K562 treated with DMSO at 1 percent for 12 hours (cell line): Measurements from ENCODE around the gene RIGI. TPM values are rescaled to one million over a fixed set of nuclear protein-coding genes. Genes with fewer than 3 reads are reported as not detected.

Experiments
- total RNA-seq: library from RNA; unstranded; fragments of 300-600 nt; gene quantifications from 2 replicates; pipeline ENCODE4 v1.2.3, GENCODE V29; 2022; ENCODE audit not compliant: insufficient read depth

RIGI gene
- total RNA-seq = 0.31 and 1.3 TPM in 2 replicates

DNA sequence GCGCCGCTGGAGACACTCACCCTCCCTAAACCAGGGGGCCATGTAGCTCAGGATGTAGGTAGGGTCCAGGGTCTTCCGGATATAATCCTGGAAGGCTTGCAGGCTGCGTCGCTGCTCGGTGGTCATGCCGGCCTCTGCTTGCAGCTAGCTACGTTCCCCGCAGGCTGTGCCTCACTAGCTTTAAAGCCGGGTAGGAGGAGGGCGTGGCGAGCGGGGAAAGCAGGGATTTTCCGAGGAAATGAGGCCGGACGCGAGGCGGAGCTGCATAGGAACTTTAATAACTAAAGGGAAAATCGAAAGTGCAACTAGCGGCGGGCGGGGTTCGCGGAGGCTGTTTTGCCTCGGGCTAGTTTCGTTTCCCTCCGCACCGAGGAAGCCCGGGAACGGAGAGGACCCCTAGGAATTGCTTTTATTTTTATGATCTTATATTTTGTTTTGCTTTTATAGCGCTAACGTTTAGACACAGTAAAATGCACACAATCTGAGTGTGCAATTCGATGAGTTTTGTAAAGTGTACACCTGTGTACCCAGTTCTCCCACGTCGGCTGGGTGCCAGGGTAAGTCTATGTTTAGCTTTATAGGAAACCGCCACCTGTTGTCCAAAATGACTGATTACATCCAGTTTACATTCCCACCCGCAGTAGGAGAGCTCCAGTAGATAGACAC, at the start of gene RIGI:
TSS of gene RIGI (minus strand) at position 156 of the 666 bp plus-strand sequence. CDS start at position 126, 30 bp downstream.

DNA sequence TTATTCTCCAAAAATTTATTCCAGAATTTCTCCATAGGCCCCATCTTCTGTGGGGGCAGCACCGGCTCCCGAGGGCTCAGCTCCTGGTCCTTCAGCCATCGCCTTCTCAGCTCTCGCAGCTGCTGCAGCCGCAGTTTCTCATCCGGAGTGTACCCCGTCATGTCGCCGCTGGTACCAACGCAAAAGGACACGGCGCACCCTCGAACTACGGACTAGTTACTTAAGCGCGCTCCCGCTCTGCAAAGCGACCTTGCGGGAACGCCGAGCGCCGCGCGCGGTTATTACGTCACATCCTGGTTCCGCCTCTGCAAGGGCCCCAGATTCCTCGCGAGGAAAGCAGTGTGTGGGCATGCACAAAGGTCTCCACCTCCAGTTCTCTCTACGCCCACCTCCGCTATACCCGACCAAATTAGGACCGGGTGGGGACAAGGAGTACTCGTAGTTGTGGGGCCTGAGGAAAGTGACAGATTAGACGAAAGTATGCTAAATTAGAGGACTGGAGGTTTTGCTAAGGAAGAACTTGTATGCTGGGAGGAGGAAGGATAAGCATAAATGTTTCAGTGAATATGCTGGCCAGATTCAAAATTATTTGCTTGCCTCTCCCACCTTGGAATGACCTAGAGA, 47.0 kb upstream of the RIGI start, which contains the start of gene NDUFB6:
TSS of gene NDUFB6 (minus strand) at position 260 of the 624 bp plus-strand sequence. CDS start at position 161, 99 bp downstream.

DNA sequence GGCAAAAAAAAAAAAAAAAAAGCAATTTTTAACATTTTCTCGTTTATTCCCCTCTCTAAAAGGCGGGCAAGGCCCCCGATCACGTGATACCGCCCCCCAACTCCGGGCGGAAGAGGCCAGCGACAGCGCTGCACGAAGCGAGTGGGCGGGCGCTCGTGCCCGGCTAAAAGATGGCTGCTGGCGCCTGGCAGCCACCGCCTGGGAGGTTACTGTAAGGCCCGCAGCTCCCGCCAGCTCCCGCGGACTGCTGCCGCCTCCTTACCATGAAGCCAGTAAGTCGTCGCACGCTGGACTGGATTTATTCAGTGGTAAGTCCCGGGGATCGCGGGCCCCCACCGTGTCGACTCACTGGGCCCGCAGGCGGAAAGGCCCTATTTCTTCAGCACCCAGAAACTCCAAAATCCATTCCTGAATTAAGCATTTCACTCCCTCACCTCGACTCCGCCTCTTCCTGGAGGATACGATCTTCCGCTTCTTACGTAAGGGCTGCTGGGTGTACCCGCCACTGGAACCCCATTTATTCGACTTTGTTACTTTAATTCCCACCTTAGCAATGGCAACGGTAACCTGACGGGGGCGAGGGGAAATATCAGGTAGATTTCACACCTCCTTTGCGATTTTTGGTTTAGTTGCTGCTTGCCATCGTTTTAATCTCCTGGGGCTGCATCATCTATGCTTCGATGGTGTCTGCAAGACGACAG, 26.3 kb upstream of the RIGI start, which contains the start of the genes SMIM27 and TOPORS:
TSS of gene SMIM27 (plus strand) at position 156 of the 701 bp plus-strand sequence. CDS start at position 264, 108 bp downstream.
TSS of gene TOPORS (minus strand) at position 415 of the 701 bp plus-strand sequence. CDS start at position 265, 150 bp downstream.

Other genes starting within 250 kb of the RIGI start
- 8.8 and 18.5 TPM in 2 replicates for gene ACO1, start 141.6 kb downstream of the RIGI start, total RNA-seq
- gene SMIM27, start 26.1 kb upstream of the RIGI start, total RNA-seq = 0.82 and 14.9 TPM in 2 replicates
- 2.6 and 9.1 TPM in 2 replicates for gene TOPORS, start 26.4 kb upstream of the RIGI start, total RNA-seq
- gene NDUFB6, start 47.0 kb upstream of the RIGI start, total RNA-seq = 31.7 and 33.5 TPM in 2 replicates
- gene TAF1L, start 109.5 kb upstream of the RIGI start, total RNA-seq = 0.17 TPM in 1 of 2 replicates, not detected in the other